H1 (cell line): Measurements from ENCODE around the gene MRTFB. TPM values are rescaled to one million over a fixed set of nuclear protein-coding genes. Genes with fewer than 3 reads are reported as not detected.

Experiments used
- CHD1 ChIP-seq: IDR thresholded peaks from 2 replicates; pipeline ENCODE4 v1.6.1; 2012; ENCODE audit warnings: low read depth, low read length, improper control_type of control experiment
- CREB1 ChIP-seq: IDR thresholded peaks from 2 replicates; pipeline ENCODE4 v1.6.1; 2012; ENCODE audit warnings: inconsistent platforms
- EGR1 ChIP-seq: IDR thresholded peaks from 2 replicates; pipeline ENCODE4 v1.6.1; 2011; ENCODE audit warnings: low read depth, low read length, borderline replicate concordance
- GABPA ChIP-seq: IDR thresholded peaks from 2 replicates; pipeline ENCODE4 v1.6.1; 2011; ENCODE audit warnings: mild to moderate bottlenecking, low read length, moderate library complexity, borderline replicate concordance; ENCODE audit not compliant: insufficient read depth
- JUND ChIP-seq: IDR thresholded peaks from 2 replicates; pipeline ENCODE4 v1.6.1; 2011; ENCODE audit warnings: mild to moderate bottlenecking, improper control_type of control experiment, low read length
- KDM4A ChIP-seq: IDR thresholded peaks from one replicate; pipeline ENCODE4 v1.7.1; 2012; ENCODE audit warnings: low read depth, mild to moderate bottlenecking, moderate library complexity, low read length, inconsistent platforms; ENCODE audit not compliant: severe bottlenecking
- RXRA ChIP-seq: IDR thresholded peaks from 2 replicates; pipeline ENCODE4 v1.6.1; 2011; ENCODE audit warnings: low read depth, mild to moderate bottlenecking, low read length, moderate library complexity; ENCODE audit not compliant: insufficient read depth
- SIN3A ChIP-seq, 2 experiments: IDR thresholded peaks in 1 of 2; conservative IDR thresholded peaks in 1 of 2; 2 replicates each; pipeline ENCODE4 v1.6.1; 2011 to 2012; ENCODE audit warnings: low read length in 2 of 2, improper control_type of control experiment in 1 of 2, low read depth in 1 of 2, mild to moderate bottlenecking in 1 of 2
- SRF ChIP-seq: IDR thresholded peaks from 2 replicates; pipeline ENCODE4 v1.6.1; 2011; ENCODE audit warnings: mild to moderate bottlenecking, low read depth, low read length, moderate library complexity
- polyA plus RNA-seq, 7 experiments: library from polyadenylated mRNA; depleted of rRNA in 3 of 7; stranded (reverse) in 5 of 7; unstranded in 2 of 7; fragments of >200 nt in 5 of 7; fragments of 200-250 nt in 2 of 7; gene quantifications; 1 replicate in 5 of 7; 2 replicates in 1 of 7; 4 replicates in 1 of 7; pipeline versions ENCODE4 v1.2.1 to v1.2.3, GENCODE V29; 2011 to 2013; ENCODE audit warnings: missing spikeins in 2 of 7, mixed read lengths in 2 of 7
- total RNA-seq: library from RNA; stranded (reverse); fragmentation: NEBNext Ultra II Directional; extraction: Animal tissue kit (Norgen Biotek cat#: 25700); gene quantifications from 2 replicates; pipeline ENCODE4 v1.2.1, GENCODE V29; 2021

Gene MRTFB
- total and polyA plus RNA-seq, 2 of the 8 experiments (the other 6 are each of a cell fraction or from before 2014, with no cell fraction given), result 13.5 to 34.9 TPM

GRCh38 chr16:14155572-14156190, 84.6 kb downstream of the MRTFB start (continued):
- no peak for TF ChIP-seq SIN3A (conservative IDR thresholded peaks at IDR 0.05 in 1 of 2, IDR thresholded peaks at IDR 0.05 in 1 of 2; ENCODE audit: low read depth in 1 of 2, low read length in 2 of 2)
- TF ChIP-seq EGR1, result no peak
- TF ChIP-seq RXRA, result no peak
- TF ChIP-seq CREB1, result no peak
- TF ChIP-seq SRF, result no peak
- TF ChIP-seq JUND, result no peak
- no peak for TF ChIP-seq GABPA
- no peak for TF ChIP-seq KDM4A
- TF ChIP-seq CHD1, result no peak
